ENCODE results near the gene PLEKHH3.

Gene PLEKHH3

GRCh38 chr17:42676424-42677011 lies at the start of gene PLEKHH3:
Gene PLEKHH3, minus strand, starts transcription at chr17:42676994. Its CDS starts 431 bp downstream, at chr17:42676563.
- no peak for DNase-seq

GRCh38 chr17:42725143-42725542 lies 48.3 kb upstream of the PLEKHH3 start:
- DNase-seq = no peak

- DNase-seq = no peak
Measured at GRCh38 chr17:42723636-42724035, 46.8 kb upstream of the PLEKHH3 start.

GRCh38 chr17:42720996-42721583 lies 44.3 kb upstream of the PLEKHH3 start:
- DNase-seq = peak; percentile 18

- DNase-seq = no peak
Measured at GRCh38 chr17:42709561-42709960, 32.8 kb upstream of the PLEKHH3 start.

GRCh38 chr17:42708588-42708987 lies 31.8 kb upstream of the PLEKHH3 start:
- no peak for DNase-seq

- no peak for DNase-seq
Measured at GRCh38 chr17:42706732-42707131, 29.9 kb upstream of the PLEKHH3 start.

- DNase-seq = no peak
Measured at GRCh38 chr17:42704837-42705494, 28.2 kb upstream of the PLEKHH3 start.

- DNase-seq = no peak
Measured at GRCh38 chr17:42704490-42704836, 27.7 kb upstream of the PLEKHH3 start.

GRCh38 chr17:42702446-42702845 lies 25.7 kb upstream of the PLEKHH3 start:
- no peak for DNase-seq

GRCh38 chr17:42700586-42701289 lies 23.9 kb upstream of the PLEKHH3 start:
- no peak for DNase-seq

GRCh38 chr17:42699415-42699740 lies 22.6 kb upstream of the PLEKHH3 start:
- no peak for DNase-seq

GRCh38 chr17:42698736-42699414 lies 22.1 kb upstream of the PLEKHH3 start:
- peak; percentile 88 for DNase-seq

- no peak for DNase-seq
Measured at GRCh38 chr17:42697108-42697811, 20.5 kb upstream of the PLEKHH3 start.

GRCh38 chr17:42695500-42695899 lies 18.7 kb upstream of the PLEKHH3 start:
- DNase-seq = no peak

GRCh38 chr17:42694524-42694923 lies 17.7 kb upstream of the PLEKHH3 start:
- DNase-seq = no peak

- DNase-seq = no peak
Measured at GRCh38 chr17:42692489-42692888, 15.7 kb upstream of the PLEKHH3 start.

GRCh38 chr17:42691021-42691545 lies 14.3 kb upstream of the PLEKHH3 start:
- no peak for DNase-seq

GRCh38 chr17:42690596-42690995 lies 13.8 kb upstream of the PLEKHH3 start:
- no peak for DNase-seq

- DNase-seq = no peak
Measured at GRCh38 chr17:42687707-42688320, 11.0 kb upstream of the PLEKHH3 start.

GRCh38 chr17:42686520-42687128 lies 9.8 kb upstream of the PLEKHH3 start:
- DNase-seq = no peak

GRCh38 chr17:42685831-42686230 lies 9.0 kb upstream of the PLEKHH3 start:
- DNase-seq = no peak

Measured in NCI-H524 treated with DMSO at 0.1 percent for 48 hours (cell line).